ES-I3 (cell line): ENCODE data around the gene LMOD2.
"Not testable (repeated sequence)": the region's sequence is repeated elsewhere in the genome, so short reads cannot be mapped to it uniquely, and the experiment has no call there.

Experiments used
- H3K36me3 ChIP-seq: 2 replicates; pipeline ENCODE4 v1.6.1; 2013; ENCODE audit warnings: mild to moderate bottlenecking, low read length, control low read depth, moderate library complexity; ENCODE audit not compliant: insufficient read depth
- H3K4me1 ChIP-seq: 2 replicates; pipeline ENCODE4 v1.6.1; 2013; ENCODE audit warnings: mild to moderate bottlenecking, control low read depth, low read length; ENCODE audit not compliant: insufficient read depth
- H3K9ac ChIP-seq: 2 replicates; pipeline ENCODE4 v1.6.1; 2013; ENCODE audit warnings: low read depth, mild to moderate bottlenecking, low read length, moderate library complexity
- H3K9me3 ChIP-seq: 2 replicates; pipeline ENCODE4 v1.6.1; 2013; ENCODE audit warnings: mild to moderate bottlenecking, low read length, moderate library complexity; ENCODE audit not compliant: control insufficient read depth, insufficient read depth

Gene LMOD2

GRCh38 chr7:123629281-123629680 is 26.4 kb upstream of the LMOD2 start:
- Histone ChIP-seq H3K4me1 (0 out of 2 replicates have a peak, but pooled peaks cover 11% of the 10 kb centered on the region), H3K36me3 (no peaks in the 10 kb centered on the region), H3K9me3 (no peaks in the 10 kb centered on the region), H3K9ac (no peak overlapping the region)

GRCh38 chr7:123632808-123633207 is 22.9 kb upstream of the LMOD2 start:
- Histone ChIP-seq H3K9me3 (no peaks in the 10 kb centered on the region), H3K36me3 (no peaks in the 10 kb centered on the region), H3K9ac (no peak overlapping the region), H3K4me1 (peaks cover 11% of the 10 kb centered on the region; the same call in 1 of the 2 replicates)

- Histone ChIP-seq H3K4me1 (peaks cover 11% of the 10 kb centered on the region; the same call in 1 of the 2 replicates), H3K36me3 (no peaks in the 10 kb centered on the region), H3K9ac (no peak overlapping the region), H3K9me3 (no peaks in the 10 kb centered on the region; the same call in 1 of the 2 replicates)
Measured at GRCh38 chr7:123633553-123633952, 22.1 kb upstream of the LMOD2 start.

GRCh38 chr7:123634011-123634573 is 21.6 kb upstream of the LMOD2 start:
- H3K4me1 ChIP-seq, H3K9ac ChIP-seq, H3K9me3 ChIP-seq, H3K36me3 ChIP-seq: not testable (repeated sequence)

GRCh38 chr7:123635551-123636359 is 19.9 kb upstream of the LMOD2 start:
- H3K36me3 ChIP-seq = no peaks in the 10 kb centered on the region
- H3K9me3 ChIP-seq = no peaks in the 10 kb centered on the region; the same call in 1 of the 2 replicates
- no peak overlapping the region for H3K9ac ChIP-seq
- H3K4me1 ChIP-seq = peaks cover 6% of the 10 kb centered on the region; the same call in 1 of the 2 replicates

- Histone ChIP-seq H3K36me3 (no peaks in the 10 kb centered on the region), H3K9me3 (no peaks in the 10 kb centered on the region; the same call in 1 of the 2 replicates), H3K4me1 (peaks cover 6% of the 10 kb centered on the region; the same call in 1 of the 2 replicates), H3K9ac (no peak overlapping the region)
Measured at GRCh38 chr7:123637203-123637602, 18.5 kb upstream of the LMOD2 start.

- H3K36me3 ChIP-seq = no peaks in the 10 kb centered on the region
- H3K9ac ChIP-seq = no peak overlapping the region
- H3K4me1 ChIP-seq = peaks cover 6% of the 10 kb centered on the region; the same call in 1 of the 2 replicates
- no peaks in the 10 kb centered on the region; the same call in 1 of the 2 replicates for H3K9me3 ChIP-seq
Measured at GRCh38 chr7:123637878-123638277, 17.8 kb upstream of the LMOD2 start.

- no peaks in the 10 kb centered on the region; the same call in 1 of the 2 replicates for H3K9me3 ChIP-seq
- peaks cover 12% of the 10 kb centered on the region for H3K4me1 ChIP-seq
- H3K36me3 ChIP-seq = no peaks in the 10 kb centered on the region
- no peak overlapping the region for H3K9ac ChIP-seq
Measured at GRCh38 chr7:123639631-123640030, 16.0 kb upstream of the LMOD2 start.

- no peak overlapping the region for H3K9ac ChIP-seq
- peaks cover 16% of the 10 kb centered on the region for H3K4me1 ChIP-seq
- no peaks in the 10 kb centered on the region for H3K36me3 ChIP-seq
- H3K9me3 ChIP-seq = no peaks in the 10 kb centered on the region; the same call in 1 of the 2 replicates
Measured at GRCh38 chr7:123640583-123640982, 15.1 kb upstream of the LMOD2 start.

- Histone ChIP-seq H3K36me3 (no peaks in the 10 kb centered on the region), H3K4me1 (peaks cover 19% of the 10 kb centered on the region), H3K9ac (no peak overlapping the region), H3K9me3 (no peaks in the 10 kb centered on the region; the same call in 1 of the 2 replicates)
Measured at GRCh38 chr7:123641901-123642300, 13.8 kb upstream of the LMOD2 start.

GRCh38 chr7:123643495-123644441 is 11.9 kb upstream of the LMOD2 start:
- peaks cover 22% of the 10 kb centered on the region for H3K4me1 ChIP-seq
- H3K9ac ChIP-seq = peak overlapping the region; percentile 14; the same call in 1 of the 2 replicates

GRCh38 chr7:123645516-123645915 is 10.2 kb upstream of the LMOD2 start:
- peaks cover 26% of the 10 kb centered on the region for H3K4me1 ChIP-seq
- no peak overlapping the region for H3K9ac ChIP-seq

More at GRCh38 chr7:123643495-123644441, 11.9 kb upstream of the LMOD2 start:
- Histone ChIP-seq H3K36me3 (no peaks in the 10 kb centered on the region), H3K9me3 (no peaks in the 10 kb centered on the region; the same call in 1 of the 2 replicates)

GRCh38 chr7:123647106-123647730 is 8.4 kb upstream of the LMOD2 start:
- no peaks in the 10 kb centered on the region for H3K36me3 ChIP-seq
- H3K9me3 ChIP-seq = no peaks in the 10 kb centered on the region
- peaks cover 26% of the 10 kb centered on the region for H3K4me1 ChIP-seq
- H3K9ac ChIP-seq = no peak overlapping the region

More at GRCh38 chr7:123645516-123645915, 10.2 kb upstream of the LMOD2 start:
- H3K9me3 ChIP-seq = no peaks in the 10 kb centered on the region
- no peaks in the 10 kb centered on the region for H3K36me3 ChIP-seq
